Measurements from ENCODE around the gene SDK2.

Gene SDK2

GRCh38 chr17:73393381-73393780, 250.9 kb downstream of the SDK2 start:
- no peak for DNase-seq (ENCODE audit: low read depth)
- H3K4me3 ChIP-seq (ENCODE audit: low read length), result no peak overlapping the region
- TF ChIP-seq CTCF (IDR thresholded peaks at IDR 0.05; ENCODE audit: insufficient read depth, low read depth, low read length, missing control alignments), result no peak

DNA sequence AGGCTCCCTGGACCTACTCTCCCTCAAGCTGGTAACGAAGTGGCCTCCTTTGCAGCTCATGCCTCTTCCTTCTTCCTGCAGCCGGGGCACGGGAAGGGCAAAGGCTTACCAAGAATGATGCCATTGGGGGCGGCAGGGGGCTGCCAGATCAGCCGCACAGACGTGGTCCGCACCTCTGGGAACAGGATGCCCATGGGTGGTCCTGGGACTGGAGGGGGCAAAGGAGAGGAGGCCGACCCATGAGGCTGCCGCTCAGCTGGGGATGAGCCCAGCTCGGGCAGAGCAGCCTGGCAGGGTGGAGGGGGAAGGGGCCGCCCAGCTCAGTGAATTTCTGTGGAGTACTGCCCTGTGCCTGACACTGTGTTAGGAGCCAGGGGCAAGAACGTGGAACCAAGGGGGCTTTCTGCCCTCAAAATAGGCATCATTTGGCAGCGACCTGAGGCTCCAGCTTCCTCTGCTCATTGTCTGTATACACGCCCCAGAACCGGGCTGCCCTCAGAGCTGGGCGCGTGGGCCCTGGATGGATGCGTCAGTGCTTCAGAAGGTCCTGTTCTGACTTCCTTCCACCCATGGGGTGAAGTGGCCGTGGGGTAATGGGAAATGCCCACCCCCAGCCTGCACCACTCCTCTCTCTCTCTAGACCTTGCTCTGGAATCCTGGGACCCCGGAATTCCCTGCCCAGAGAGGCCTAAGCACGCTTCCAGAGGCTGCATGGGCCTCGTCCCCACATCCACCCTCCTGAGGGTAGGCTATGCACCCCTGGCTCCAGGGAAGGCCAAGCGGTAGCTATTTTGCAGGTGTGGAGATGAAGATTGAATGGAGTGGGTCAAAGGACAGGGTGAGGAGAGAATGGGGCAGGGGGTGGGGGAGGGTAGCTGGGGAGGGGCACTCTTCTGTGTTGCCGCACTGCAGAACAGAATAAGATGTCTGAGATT, 252.6 kb downstream of the SDK2 start:
- no peak for TF ChIP-seq CTCF (IDR thresholded peaks at IDR 0.05; ENCODE audit: insufficient read depth, low read depth, low read length, missing control alignments)
- DNase-seq (ENCODE audit: low read depth), result no peak
- H3K4me3 ChIP-seq (ENCODE audit: low read length), result no peak overlapping the region

DNA sequence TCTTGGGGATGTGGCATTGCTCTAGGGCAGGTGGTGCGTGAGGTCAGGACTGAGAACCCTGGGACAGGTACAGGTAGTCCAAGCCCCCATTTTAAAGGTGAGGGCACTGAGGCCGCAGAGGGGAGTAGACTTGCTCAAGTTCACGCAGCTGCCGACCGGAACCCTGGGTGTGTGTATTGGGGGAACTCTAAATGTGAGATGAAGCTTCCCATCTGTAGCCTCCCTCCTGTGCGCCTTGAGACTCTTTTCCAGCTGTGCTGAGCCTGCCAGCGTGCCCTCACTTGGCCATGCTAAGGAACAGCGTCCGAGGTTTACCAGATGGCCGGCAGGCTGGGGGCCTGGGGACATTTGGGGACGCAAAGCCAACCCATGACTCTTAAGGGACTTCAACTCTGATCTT, 253.4 kb downstream of the SDK2 start:
- H3K4me3 ChIP-seq (ENCODE audit: low read length), result no peak overlapping the region
- DNase-seq (ENCODE audit: low read depth), result no peak
- TF ChIP-seq CTCF (IDR thresholded peaks at IDR 0.05; ENCODE audit: insufficient read depth, low read depth, low read length, missing control alignments), result no peak

- TF ChIP-seq CTCF (IDR thresholded peaks at IDR 0.05; ENCODE audit: insufficient read depth, low read depth, low read length, missing control alignments), result no peak
- no peak overlapping the region for H3K4me3 ChIP-seq (ENCODE audit: low read length)
- no peak for DNase-seq (ENCODE audit: low read depth)
Observed at GRCh38 chr17:73390221-73390620, 254.0 kb downstream of the SDK2 start.

DNA sequence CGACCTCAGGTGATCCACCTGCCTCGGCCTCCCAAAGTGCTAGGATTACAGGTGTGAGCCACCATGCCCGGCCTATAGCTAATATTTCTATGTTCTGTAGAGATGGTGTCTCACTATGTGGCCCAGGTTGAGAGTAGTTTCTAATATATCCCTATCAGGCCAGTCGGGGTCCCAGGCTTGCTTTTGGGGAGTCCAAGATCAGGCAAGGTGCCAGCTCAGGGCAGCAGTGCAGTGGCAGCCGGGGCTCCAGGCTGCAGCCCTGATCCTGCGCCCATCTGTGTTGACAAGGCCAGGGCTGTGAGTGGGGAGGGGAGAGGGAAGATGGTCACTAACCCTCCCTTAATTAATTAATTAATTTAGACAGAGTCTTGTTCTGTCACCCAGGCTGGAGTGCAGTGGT, 254.8 kb downstream of the SDK2 start:
- no peak for DNase-seq (ENCODE audit: low read depth)
- H3K4me3 ChIP-seq (ENCODE audit: low read length), result no peak overlapping the region
- no peak for TF ChIP-seq CTCF (IDR thresholded peaks at IDR 0.05; ENCODE audit: insufficient read depth, low read depth, low read length, missing control alignments)

- DNase-seq (ENCODE audit: low read depth), result no peak
- no peak overlapping the region for H3K4me3 ChIP-seq (ENCODE audit: low read length)
- no peak for TF ChIP-seq CTCF (IDR thresholded peaks at IDR 0.05; ENCODE audit: insufficient read depth, low read depth, low read length, missing control alignments)
Observed at GRCh38 chr17:73388578-73388905, 255.7 kb downstream of the SDK2 start.

Data from epithelial cell of esophagus (primary cell).